Activated CD4-positive, alpha-beta T cell treated with anti-CD3 and anti-CD28 coated beads for 4 hours (primary cell): ENCODE results near the gene RPAIN.

Experiments
- DNase-seq, 2 donors: peaks; one replicate each; pipeline ENCODE4 v3.0.0-alpha.2; 2020

Gene RPAIN

GRCh38 chr17:5419959-5420653, at the start of gene RPAIN:
Gene RPAIN, plus strand, starts transcription at chr17:5420182. Its CDS starts 29 bp downstream, at chr17:5420211.
- DNase-seq: peak; percentile 80 to 87

DNA sequence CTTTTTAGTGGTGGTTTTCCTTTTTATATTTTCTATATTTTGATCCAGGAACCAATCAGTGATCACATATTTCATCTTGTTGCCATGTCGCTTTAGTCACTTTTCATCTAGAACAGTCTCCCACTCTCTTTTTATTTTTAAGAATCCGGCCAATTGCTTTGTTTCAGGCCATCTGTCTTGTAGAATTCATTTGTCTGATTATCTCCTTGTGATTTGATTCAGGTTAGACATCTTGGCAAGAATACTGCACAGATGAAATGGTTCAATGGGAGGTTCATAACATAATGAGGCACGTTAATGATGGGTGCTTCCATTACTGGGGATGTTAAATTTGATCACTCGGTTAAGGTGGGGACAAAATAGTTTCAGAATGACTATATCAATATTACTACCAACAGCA, 49.6 kb upstream of the RPAIN start:
- DNase-seq: no peak

DNA sequence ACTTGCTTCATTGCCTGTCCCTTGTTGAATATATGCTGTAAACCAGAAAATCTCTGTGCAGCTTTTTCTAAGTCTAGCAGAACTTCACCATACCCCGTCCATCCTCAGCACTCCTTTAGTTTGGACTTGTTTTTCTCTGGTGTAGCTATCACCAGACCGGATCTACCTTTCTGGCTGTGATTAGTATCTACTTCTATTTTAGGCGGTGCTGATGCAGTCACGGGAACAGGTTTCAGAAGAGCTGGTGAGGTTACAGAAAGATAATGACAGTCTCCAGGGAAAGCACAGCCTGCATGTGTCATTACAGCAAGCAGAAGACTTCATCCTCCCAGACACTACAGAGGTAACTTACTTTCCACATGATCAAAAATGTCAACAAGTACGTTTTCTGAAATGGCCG, 46.9 kb upstream of the RPAIN start:
- no peak for DNase-seq

- DNase-seq: no peak
Measured at GRCh38 chr17:5378566-5379207, 41.3 kb upstream of the RPAIN start.

DNA sequence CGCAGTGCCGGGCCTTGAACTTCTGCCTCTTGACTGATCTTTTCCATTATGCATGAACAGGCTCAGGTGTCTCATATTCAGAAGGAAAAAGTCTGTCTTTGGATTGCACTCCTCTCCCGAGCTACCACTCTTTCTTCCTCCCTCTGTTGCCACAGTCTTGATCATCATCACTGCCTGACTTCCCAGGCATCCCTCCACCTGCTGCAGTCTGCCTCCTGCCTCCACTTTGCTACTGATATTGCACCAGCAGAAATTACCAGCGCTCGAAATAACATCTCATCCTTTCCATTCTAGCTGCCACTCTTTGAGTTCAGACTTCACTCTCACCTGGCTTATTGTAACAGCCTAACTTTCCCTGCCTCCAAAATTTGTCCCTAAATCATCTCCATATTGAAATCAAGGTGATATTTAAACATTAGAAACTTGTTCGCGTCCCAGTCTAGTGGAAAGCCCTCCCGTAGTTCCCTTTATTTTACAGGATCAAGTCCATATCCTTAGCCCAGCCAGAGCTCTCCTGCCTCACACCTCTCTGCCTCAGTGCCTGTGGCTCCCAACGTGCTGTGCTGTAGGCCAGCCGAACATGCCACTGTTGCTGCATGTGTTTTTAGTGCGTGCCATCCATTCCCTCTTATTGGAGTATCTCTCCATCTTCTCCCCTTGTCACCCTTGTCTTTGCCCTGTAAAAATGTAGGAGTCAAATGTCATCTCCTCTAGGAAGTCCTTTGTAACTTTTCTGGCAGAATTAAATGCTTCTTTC, 40.5 kb upstream of the RPAIN start:
- no peak for DNase-seq

GRCh38 chr17:5380491-5381135, 39.4 kb upstream of the RPAIN start:
- DNase-seq: no peak

GRCh38 chr17:5381542-5381941, 38.4 kb upstream of the RPAIN start:
- no peak for DNase-seq

- DNase-seq: no peak
Measured at GRCh38 chr17:5391678-5392077, 28.3 kb upstream of the RPAIN start.

- DNase-seq: no peak
Measured at GRCh38 chr17:5396612-5397011, 23.4 kb upstream of the RPAIN start.

GRCh38 chr17:5399767-5400166, 20.2 kb upstream of the RPAIN start:
- no peak for DNase-seq

GRCh38 chr17:5405400-5405799, 14.6 kb upstream of the RPAIN start:
- DNase-seq: no peak

GRCh38 chr17:5408186-5408585, 11.8 kb upstream of the RPAIN start:
- no peak for DNase-seq

DNA sequence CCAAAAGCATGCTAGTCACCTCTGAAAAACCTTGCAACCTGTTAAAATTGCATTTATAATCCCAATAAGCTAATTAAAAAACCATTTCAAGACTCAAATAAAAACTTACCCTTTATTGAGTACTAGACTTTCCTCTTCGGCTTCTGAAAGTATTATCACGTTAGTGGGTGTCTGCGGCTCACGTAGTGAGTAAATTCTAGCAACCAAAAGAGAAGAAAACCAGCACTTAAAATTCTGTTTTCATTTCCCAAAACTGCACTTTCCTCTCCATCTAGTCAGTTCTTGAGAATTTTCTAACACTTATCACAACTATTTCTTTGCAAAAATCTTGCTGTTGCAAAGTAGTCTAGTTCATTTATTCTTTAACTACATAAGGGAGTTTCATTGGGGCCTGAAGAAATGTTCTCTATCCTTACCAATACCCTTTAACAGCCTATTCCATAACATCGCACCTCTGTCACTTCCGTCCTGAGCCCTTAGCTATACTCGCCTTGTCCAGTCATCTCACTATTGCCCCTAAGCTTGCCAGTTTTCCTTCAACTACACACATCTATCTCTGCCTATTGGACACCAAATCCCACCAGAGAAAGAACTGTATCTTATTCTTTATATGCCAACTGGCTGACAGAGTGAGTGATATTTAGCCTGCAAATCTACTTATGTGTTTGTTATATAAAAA, 9.2 kb upstream of the RPAIN start:
- DNase-seq: no peak

GRCh38 chr17:5413682-5414081, 6.3 kb upstream of the RPAIN start:
- no peak for DNase-seq

GRCh38 chr17:5416901-5417300, 3.1 kb upstream of the RPAIN start:
- no peak for DNase-seq

GRCh38 chr17:5418858-5419355, 1.1 kb upstream of the RPAIN start:
- peak; percentile 65 to 66 for DNase-seq

DNA sequence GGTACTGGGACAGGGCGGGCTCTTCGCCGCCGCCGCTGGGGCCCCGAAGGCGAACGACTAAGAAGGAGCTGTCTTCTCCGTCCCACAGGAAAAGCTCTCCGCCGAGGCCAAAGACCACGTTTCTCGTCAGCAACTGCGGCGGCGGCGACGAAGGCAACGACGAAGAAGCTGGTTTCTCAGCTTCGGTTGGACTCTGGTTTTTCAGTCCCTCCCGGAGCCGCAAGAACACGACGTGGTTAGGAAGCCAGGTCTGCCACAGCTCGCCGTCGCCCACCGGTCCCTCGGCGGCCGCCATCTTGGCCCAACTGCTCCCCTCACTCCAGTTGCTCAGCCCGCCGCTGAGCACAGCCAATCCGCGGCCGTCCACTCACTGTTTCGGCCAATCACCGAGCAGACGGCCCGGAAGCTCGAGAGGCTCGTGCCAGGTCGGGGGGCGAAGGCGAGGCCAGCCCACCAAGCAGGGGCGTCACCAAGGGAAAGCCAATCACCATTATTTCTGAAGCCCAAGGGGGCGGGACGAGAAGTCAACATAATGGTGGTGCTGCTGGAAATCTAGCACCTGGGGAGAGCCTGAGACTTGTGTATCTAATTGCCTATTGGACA, 525 bp upstream of the RPAIN start, which contains the start of gene NUP88:
NUP88 (minus strand) TSS at position 307 of the 603 bp plus-strand sequence; CDS start at position 295, 12 bp downstream.
- peak; percentile 94 to 95 for DNase-seq

DNA sequence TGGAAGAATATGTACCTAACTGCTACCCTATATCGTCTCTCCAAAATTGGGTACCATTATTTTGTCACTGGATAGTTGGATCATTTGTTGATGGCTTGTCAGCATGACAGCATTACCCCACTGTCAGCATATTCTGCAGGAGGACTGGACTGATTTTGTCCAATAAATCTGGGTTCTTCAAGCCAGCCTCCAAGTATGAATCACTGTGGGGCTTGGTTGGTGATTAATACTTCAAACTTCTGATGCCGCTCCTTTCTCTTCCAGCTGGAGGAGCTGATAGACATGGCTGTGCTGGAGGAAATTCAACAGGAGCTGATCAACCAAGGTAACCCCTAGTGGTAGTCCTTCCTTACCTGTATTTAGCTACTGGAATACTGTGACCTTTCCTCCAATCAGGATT, 2.5 kb downstream of the RPAIN start:
- no peak for DNase-seq

GRCh38 chr17:5424909-5425308, 4.9 kb downstream of the RPAIN start:
- DNase-seq: no peak

DNA sequence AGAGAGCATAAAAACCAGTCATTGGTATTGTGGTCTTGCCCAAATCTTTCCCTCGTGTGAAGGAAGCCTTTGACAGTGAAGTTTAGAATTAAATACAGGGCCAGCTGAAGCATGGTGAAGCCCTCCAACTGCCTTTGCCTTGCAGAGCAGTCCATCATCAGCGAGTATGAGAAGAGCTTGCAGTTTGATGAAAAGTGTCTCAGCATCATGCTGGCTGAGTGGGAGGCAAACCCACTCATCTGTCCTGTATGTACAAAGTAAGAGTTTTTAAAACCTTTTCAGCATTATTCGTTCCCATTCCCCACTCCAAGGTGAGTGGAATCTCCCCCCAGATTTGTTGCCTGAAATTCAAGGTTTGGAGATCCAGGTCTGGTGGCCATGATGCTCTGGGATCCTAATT, 5.8 kb downstream of the RPAIN start:
- DNase-seq: no peak

DNA sequence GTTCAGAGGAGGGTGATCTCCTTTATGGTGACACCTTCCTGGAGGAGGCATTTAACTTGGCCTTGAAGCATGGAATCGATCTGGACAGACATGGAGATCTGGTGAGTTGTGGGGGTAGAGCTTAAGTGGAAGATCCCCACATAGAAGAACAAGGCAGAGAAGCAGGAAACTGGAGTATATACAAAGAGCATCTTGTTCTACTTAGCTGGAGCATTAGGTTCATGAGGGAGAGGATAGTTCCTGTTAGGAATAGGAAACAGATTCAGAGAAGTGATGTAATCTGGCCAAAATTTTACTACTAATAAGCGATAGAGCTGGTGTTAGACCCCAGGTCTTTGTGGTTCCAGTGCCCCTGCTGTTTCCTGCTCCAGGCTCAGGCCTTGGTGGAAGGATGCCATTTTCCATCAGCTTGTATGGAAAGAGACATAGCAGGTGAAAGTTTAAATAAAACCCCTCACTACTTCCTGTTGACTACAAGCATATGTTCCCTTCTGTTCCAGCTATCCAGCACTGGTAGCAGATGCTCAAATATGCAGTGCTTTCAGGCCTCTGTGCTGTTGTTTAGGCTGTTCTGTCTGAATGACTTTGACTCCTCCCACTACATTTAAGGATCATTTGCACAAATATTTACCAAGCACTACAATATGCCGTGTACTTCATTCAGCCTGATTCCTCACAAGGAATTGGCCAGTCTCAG, 9.4 kb downstream of the RPAIN start:
- no peak for DNase-seq
